OCI-LY1 (cell line): ENCODE results near the gene RHBG.

ENCODE experiments used
- H2AFZ ChIP-seq: fragments of 200-600 bp; sonication (generic), shearing (Covaris generic); 2 replicates; pipeline ENCODE4 v1.6.0; 2014; ENCODE audit warnings: antibody characterized with exemption, mild to moderate bottlenecking, low read length
- H3F3A ChIP-seq: fragments of 200-600 bp; sonication (generic), shearing (Covaris generic); 2 replicates; pipeline ENCODE4 v1.6.0; 2014; ENCODE audit warnings: mild to moderate bottlenecking, antibody characterized with exemption, low read length, moderate library complexity; ENCODE audit not compliant: insufficient read depth
- H3K27ac ChIP-seq: fragments of 200-600 bp; sonication (generic); 2 replicates; pipeline ENCODE4 v1.5.1; 2014; ENCODE audit warnings: low read length, mixed run types, mild to moderate bottlenecking, low read depth; ENCODE audit not compliant: poor library complexity, severe bottlenecking
- H3K27me3 ChIP-seq: fragments of 200-600 bp; sonication (generic); 2 replicates; pipeline ENCODE4 v1.6.0; 2014; ENCODE audit warnings: antibody characterized with exemption, mild to moderate bottlenecking, low read length, moderate library complexity; ENCODE audit not compliant: insufficient read depth
- H3K36me3 ChIP-seq: fragments of 200-600 bp; sonication (generic); 2 replicates; pipeline ENCODE4 v1.6.1; 2014; ENCODE audit warnings: mild to moderate bottlenecking, antibody characterized with exemption, low read length, moderate library complexity, mixed read lengths; ENCODE audit not compliant: insufficient read depth
- H3K4me1 ChIP-seq: fragments of 200-600 bp; sonication (generic); 2 replicates; pipeline ENCODE4 v1.5.1; 2014; ENCODE audit warnings: mild to moderate bottlenecking, low read length, moderate library complexity; ENCODE audit not compliant: insufficient read depth, severe bottlenecking
- H3K4me2 ChIP-seq: fragments of 200-600 bp; sonication (generic), shearing (Covaris generic); 2 replicates; pipeline ENCODE4 v1.6.1; 2014; ENCODE audit warnings: low read length
- H3K4me3 ChIP-seq: fragments of 200-600 bp; sonication (generic); 2 replicates; pipeline ENCODE4 v1.5.1; 2014; ENCODE audit warnings: low read length, low read depth, mild to moderate bottlenecking, mixed read lengths; ENCODE audit not compliant: poor library complexity, severe bottlenecking
- H3K79me2 ChIP-seq: fragments of 200-600 bp; shearing (Covaris generic); 2 replicates; pipeline ENCODE4 v1.6.1; 2016; ENCODE audit warnings: mixed run types, low read length, mixed read lengths; ENCODE audit not compliant: insufficient read depth
- H3K9ac ChIP-seq: fragments of 200-600 bp; sonication (generic), shearing (Covaris generic); 2 replicates; pipeline ENCODE4 v1.6.1; 2014; ENCODE audit warnings: mild to moderate bottlenecking, low read length, mixed read lengths
- H3K9me2 ChIP-seq: fragments of 200-600 bp; sonication (generic), shearing (Covaris generic); 2 replicates; pipeline ENCODE4 v1.6.1; 2014; ENCODE audit warnings: low read depth, mild to moderate bottlenecking, low read length, mixed read lengths
- H3K9me3 ChIP-seq: fragments of 200-600 bp; shearing (Covaris generic); 2 replicates; pipeline ENCODE4 v1.6.1; 2014; ENCODE audit warnings: low read length, mixed read lengths
- H4K20me1 ChIP-seq: fragments of 200-600 bp; sonication (generic), shearing (Covaris generic); 2 replicates; pipeline ENCODE4 v1.6.0; 2016; ENCODE audit warnings: mild to moderate bottlenecking, low read length; ENCODE audit not compliant: insufficient read depth
- CTCF ChIP-seq: fragments of 200-600 bp; sonication (generic), shearing (Covaris generic); IDR thresholded peaks from 2 replicates; pipeline ENCODE4 v1.5.1; 2017; ENCODE audit warnings: mild to moderate bottlenecking, antibody characterized with exemption, low read length, moderate library complexity, mixed read lengths
- EZH2 ChIP-seq: fragments of 200-600 bp; sonication (generic), shearing (Covaris generic); IDR thresholded peaks from 2 replicates; pipeline ENCODE4 v1.8.0; 2017; ENCODE audit warnings: borderline replicate concordance, mixed run types, mild to moderate bottlenecking, antibody characterized with exemption, low read length, moderate library complexity, mixed read lengths

RHBG gene

DNA sequence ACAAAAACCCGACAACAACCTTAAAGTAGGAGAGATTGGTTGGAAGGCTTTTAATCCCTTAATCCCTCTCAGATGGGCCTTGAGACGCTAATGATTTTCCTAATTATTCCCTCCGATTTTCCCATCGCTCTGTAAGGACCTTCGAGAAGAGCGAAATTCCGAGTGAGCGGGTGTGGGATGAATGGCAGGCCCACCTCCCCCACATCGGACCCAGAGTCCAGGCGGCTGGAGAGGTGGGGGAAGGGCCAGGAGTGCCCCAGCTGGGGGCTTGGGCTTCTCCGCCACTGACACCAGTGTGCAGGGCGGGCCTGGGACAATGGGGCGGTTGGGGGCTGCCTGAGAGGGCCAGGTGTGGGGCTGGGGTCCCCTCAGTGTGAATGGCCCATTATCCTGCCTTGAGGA lies 23.4 kb downstream of the RHBG start:
- Histone ChIP-seq H3K36me3 (no peaks in the 10 kb centered on the region), H3K4me3 (no peak overlapping the region), H3F3A (no peaks in the 10 kb centered on the region), H2AFZ (no peak overlapping the region), H3K9me2 (no peaks in the 10 kb centered on the region), H3K4me2 (no peak overlapping the region), H3K27ac (no peak overlapping the region), H3K9me3 (no peaks in the 10 kb centered on the region), H3K4me1 (peaks cover 6% of the 10 kb centered on the region), H3K9ac (no peak overlapping the region), H3K27me3 (no peaks in the 10 kb centered on the region), H4K20me1 (no peaks in the 10 kb centered on the region), H3K79me2 (no peaks in the 10 kb centered on the region)
- TF ChIP-seq EZH2: no peak
- TF ChIP-seq CTCF: no peak

GRCh38 chr1:156393095-156393494 lies 24.1 kb downstream of the RHBG start:
- TF ChIP-seq CTCF: no peak
- no peak for TF ChIP-seq EZH2
- no peaks in the 10 kb centered on the region for H4K20me1 ChIP-seq
- H3K4me1 ChIP-seq: peaks cover 6% of the 10 kb centered on the region
- H3K4me2 ChIP-seq: no peak overlapping the region
- H3K27ac ChIP-seq: no peak overlapping the region
- H3K27me3 ChIP-seq: no peaks in the 10 kb centered on the region
- no peaks in the 10 kb centered on the region for H3K36me3 ChIP-seq
- H2AFZ ChIP-seq: no peak overlapping the region
- H3K9ac ChIP-seq: no peak overlapping the region
- no peak overlapping the region for H3K4me3 ChIP-seq
- H3F3A ChIP-seq: no peaks in the 10 kb centered on the region
- H3K79me2 ChIP-seq: no peaks in the 10 kb centered on the region
- H3K9me3 ChIP-seq: no peaks in the 10 kb centered on the region
- no peaks in the 10 kb centered on the region for H3K9me2 ChIP-seq

DNA sequence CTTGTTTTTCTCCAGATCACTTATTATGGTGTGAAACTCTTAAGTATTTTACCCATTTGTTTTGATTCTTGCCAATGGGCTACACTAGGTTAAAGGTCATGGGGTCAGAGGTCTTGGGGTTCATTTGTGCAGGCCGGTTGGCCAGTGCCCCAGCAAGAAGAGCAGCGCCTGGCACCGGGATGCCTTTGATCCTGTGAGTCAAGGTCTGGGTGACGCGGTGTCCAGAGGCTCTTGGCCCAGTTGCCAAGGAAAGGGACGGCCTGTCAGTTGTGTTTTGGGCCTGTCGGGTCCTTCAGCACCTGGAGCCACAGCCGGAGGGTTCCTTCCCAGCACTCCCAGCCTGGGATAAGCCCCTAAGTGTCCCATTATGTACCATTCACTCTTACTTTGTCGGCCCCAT lies 25.1 kb downstream of the RHBG start:
- Histone ChIP-seq H3K4me2 (no peak overlapping the region), H4K20me1 (no peaks in the 10 kb centered on the region), H3K27ac (no peak overlapping the region), H3K79me2 (no peaks in the 10 kb centered on the region), H3F3A (no peaks in the 10 kb centered on the region), H3K4me3 (no peak overlapping the region), H3K36me3 (no peaks in the 10 kb centered on the region; the same call in 1 of the 2 replicates), H3K4me1 (no peaks in the 10 kb centered on the region), H3K27me3 (no peaks in the 10 kb centered on the region; the same call in 1 of the 2 replicates), H3K9me2 (no peaks in the 10 kb centered on the region), H3K9me3 (no peaks in the 10 kb centered on the region), H3K9ac (no peak overlapping the region), H2AFZ (no peak overlapping the region)
- TF ChIP-seq EZH2: no peak
- no peak for TF ChIP-seq CTCF
